HL-60 (cell line): ENCODE measurements around the gene MTFR1L.

ENCODE experiments used
- DNase-seq, 2 experiments: peaks; one replicate each; pipeline ENCODE4 v3.0.0-alpha.2; 2010 to 2020; ENCODE audit warnings: low read depth in 1 of 2, low spot score in 1 of 2
- H3K27ac ChIP-seq: fragments of 250-450 bp; sonication (Bioruptor Pico); replicated peaks from 2 replicates; pipeline ENCODE4 v1.5.1; 2020; ENCODE audit warnings: mild to moderate bottlenecking, moderate library complexity
- H3K27me3 ChIP-seq: fragments of 250-450 bp; sonication (Bioruptor Pico); 2 replicates; pipeline ENCODE4 v1.5.1; 2021; ENCODE audit warnings: mild to moderate bottlenecking, moderate library complexity; ENCODE audit not compliant: insufficient read depth, poor library complexity, severe bottlenecking
- H3K4me3 ChIP-seq: replicated peaks from 2 replicates; pipeline ENCODE4 v1.5.1; 2011; ENCODE audit warnings: mild to moderate bottlenecking, control low read depth, low read length; ENCODE audit not compliant: insufficient read depth
- GABPA ChIP-seq: IDR thresholded peaks from 2 replicates; pipeline ENCODE4 v1.6.1; 2012; ENCODE audit warnings: low read depth
- POLR2AphosphoS5 ChIP-seq: IDR thresholded peaks from 2 replicates; pipeline ENCODE4 v1.6.1; 2012; ENCODE audit warnings: low read depth
- SPI1 ChIP-seq: IDR thresholded peaks from 2 replicates; pipeline ENCODE4 v1.6.1; 2012; ENCODE audit warnings: low read depth, mild to moderate bottlenecking, borderline replicate concordance
- TF ChIP-seq, protein P1 (sequence below): IDR thresholded peaks from 2 replicates; pipeline ENCODE4 v1.6.1; 2012; ENCODE audit warnings: low read depth; ENCODE audit not compliant: insufficient replicate concordance
- TF ChIP-seq, protein P2 (sequence below): IDR thresholded peaks from one replicate; pipeline ENCODE4 v1.5.1; 2011; ENCODE audit warnings: low read length, control low read depth, inconsistent platforms; ENCODE audit not compliant: insufficient read depth

MTFR1L gene

DNA sequence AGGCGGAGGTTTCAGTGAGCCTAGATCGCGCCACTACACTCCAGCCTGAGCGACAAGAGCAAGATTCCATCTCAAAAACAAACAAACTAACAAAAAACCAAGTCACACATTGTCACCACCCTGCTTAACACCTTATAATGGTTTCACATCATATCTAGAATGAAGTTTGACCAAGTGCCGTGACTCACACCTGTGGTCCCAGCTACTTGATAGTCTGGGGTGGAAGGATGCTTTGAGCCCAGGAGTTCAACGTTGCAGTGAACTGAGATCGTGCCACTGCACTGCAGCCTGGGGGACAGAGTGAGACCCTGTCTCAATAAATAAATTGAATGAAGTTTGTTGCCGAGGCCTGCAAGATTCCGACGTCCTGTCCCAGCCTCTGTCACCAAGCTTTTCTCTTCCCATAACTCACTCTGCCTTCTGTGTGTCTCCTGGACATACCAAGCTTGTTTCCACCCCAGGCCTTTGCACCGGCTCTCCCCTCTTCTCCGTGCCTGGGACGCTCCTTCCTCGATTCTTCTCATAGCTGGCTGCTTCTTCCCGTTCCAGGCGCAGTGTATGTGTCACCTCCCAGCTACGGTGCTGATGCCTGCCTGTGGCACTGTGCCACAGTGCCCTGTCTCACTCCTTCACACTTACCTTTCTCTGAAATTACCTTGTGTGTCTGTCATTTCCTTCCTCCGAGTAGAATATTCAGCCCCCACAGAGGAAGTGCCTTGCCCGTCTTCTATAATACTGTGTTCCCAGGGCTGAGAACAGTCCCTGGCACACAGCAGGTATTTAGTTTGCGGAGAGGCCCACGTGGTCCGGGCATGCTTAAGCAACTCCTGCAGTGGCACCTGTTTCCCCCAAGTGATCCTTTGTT is 23.6 kb upstream of the MTFR1L start:
- no peaks in the 10 kb centered on the region for H3K27me3 ChIP-seq
- H3K27ac ChIP-seq, result no peak overlapping the region
- DNase-seq, result no peak
- TF ChIP-seq, protein P1, sequence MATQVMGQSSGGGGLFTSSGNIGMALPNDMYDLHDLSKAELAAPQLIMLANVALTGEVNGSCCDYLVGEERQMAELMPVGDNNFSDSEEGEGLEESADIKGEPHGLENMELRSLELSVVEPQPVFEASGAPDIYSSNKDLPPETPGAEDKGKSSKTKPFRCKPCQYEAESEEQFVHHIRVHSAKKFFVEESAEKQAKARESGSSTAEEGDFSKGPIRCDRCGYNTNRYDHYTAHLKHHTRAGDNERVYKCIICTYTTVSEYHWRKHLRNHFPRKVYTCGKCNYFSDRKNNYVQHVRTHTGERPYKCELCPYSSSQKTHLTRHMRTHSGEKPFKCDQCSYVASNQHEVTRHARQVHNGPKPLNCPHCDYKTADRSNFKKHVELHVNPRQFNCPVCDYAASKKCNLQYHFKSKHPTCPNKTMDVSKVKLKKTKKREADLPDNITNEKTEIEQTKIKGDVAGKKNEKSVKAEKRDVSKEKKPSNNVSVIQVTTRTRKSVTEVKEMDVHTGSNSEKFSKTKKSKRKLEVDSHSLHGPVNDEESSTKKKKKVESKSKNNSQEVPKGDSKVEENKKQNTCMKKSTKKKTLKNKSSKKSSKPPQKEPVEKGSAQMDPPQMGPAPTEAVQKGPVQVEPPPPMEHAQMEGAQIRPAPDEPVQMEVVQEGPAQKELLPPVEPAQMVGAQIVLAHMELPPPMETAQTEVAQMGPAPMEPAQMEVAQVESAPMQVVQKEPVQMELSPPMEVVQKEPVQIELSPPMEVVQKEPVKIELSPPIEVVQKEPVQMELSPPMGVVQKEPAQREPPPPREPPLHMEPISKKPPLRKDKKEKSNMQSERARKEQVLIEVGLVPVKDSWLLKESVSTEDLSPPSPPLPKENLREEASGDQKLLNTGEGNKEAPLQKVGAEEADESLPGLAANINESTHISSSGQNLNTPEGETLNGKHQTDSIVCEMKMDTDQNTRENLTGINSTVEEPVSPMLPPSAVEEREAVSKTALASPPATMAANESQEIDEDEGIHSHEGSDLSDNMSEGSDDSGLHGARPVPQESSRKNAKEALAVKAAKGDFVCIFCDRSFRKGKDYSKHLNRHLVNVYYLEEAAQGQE, result no peak
- TF ChIP-seq SPI1, result no peak
- H3K4me3 ChIP-seq, result no peak overlapping the region

DNA sequence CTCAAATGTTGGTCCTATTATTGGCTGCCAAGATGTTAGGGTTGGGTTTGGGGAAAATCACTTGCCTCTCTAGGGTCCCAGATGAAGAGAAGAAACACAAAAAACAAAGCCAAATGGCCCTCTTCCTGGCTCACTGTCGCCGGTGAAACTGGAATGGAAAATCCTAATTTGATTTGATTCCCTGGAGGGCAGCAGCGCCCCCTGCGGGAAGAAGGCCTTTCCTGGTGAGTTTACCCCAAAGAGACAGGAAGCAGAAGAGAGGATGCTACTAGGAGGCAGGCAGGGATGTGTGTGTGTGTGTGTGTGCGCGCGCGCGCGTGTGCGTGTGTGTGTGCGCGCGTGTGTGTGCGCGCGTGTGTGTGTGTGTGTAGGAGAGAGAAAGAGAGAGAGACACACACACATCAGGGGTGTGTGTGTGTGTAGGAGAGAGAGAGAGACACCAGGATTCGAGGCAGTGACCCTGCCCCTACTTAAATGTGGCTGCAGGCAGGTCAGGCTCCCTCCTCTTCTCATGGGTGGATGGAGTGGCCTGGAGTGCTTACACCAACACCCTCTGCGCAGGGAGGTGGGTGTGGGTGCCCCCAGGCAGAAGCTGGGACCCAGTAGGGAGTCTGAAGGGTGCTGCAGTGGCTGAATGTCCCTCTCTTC is 22.8 kb upstream of the MTFR1L start:
- no peak overlapping the region for H3K27ac ChIP-seq
- TF ChIP-seq, protein P2, sequence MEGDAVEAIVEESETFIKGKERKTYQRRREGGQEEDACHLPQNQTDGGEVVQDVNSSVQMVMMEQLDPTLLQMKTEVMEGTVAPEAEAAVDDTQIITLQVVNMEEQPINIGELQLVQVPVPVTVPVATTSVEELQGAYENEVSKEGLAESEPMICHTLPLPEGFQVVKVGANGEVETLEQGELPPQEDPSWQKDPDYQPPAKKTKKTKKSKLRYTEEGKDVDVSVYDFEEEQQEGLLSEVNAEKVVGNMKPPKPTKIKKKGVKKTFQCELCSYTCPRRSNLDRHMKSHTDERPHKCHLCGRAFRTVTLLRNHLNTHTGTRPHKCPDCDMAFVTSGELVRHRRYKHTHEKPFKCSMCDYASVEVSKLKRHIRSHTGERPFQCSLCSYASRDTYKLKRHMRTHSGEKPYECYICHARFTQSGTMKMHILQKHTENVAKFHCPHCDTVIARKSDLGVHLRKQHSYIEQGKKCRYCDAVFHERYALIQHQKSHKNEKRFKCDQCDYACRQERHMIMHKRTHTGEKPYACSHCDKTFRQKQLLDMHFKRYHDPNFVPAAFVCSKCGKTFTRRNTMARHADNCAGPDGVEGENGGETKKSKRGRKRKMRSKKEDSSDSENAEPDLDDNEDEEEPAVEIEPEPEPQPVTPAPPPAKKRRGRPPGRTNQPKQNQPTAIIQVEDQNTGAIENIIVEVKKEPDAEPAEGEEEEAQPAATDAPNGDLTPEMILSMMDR, result peak; percentile 72
- TF ChIP-seq SPI1, result no peak
- 0 out of 2 replicates have a peak, but pooled peaks have one; percentile 6 for TF ChIP-seq GABPA
- H3K27me3 ChIP-seq, result no peaks in the 10 kb centered on the region
- H3K4me3 ChIP-seq, result no peak overlapping the region
- peak; percentile 70 to 83 for DNase-seq

DNA sequence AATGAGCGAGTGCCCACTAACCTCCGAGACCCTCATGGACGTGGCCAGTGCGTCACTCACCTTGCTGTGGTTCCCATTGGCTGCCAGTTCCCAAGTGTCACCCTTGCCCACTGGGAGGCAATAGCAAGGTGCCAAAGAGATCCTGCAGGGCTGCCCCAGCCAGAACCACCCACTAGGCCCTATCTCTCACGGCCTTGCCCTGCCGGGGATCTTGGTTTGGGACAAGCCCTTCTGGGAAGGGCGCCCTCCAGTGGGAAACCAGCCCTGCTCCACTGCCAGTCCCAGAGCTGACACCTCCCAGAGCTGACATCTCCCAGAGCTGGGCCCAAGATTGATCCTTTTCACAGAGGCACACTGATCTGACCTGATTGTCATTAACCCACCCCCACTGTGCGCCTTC is 21.8 kb upstream of the MTFR1L start:
- TF ChIP-seq, protein P2, result peak; percentile 47
- TF ChIP-seq, protein P1, result no peak

DNA sequence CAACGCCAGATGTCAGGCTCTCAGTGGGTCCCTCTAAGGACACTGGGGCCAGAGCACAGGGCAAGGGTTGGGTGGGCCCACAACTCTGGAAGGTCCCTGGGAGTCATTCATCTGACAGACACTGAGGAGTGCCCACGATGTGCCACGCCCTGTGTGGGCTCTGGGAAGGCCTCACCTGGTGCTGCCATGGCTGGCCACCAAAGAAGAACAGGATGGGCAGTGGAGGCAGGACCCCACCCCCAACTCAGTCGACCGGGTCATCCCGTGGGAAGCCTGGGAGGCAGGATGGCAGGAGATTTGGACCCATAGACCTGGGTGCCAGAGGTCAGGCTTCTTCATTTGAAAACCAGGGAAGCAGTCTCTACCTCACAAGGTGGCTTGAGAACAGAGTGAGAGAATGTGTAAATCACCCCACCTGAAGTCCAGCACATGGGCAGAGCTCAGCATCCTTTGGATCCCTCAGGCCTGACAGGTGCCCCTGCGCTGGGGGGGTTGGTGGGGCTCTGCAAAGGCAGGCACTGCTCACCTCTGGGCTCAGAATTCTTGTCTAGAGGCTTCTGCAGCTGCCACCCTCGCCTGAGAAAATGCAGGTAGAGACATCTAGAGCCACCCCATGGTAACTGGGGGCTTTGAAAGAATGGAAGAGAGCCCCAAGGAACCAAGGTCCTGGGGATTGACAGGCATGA is 20.9 kb upstream of the MTFR1L start:
- no peak for DNase-seq
- no peak overlapping the region for H3K27ac ChIP-seq

More for the DNA sequence above, 21.8 kb upstream of the MTFR1L start:
- no peak overlapping the region for H3K27ac ChIP-seq
- H3K27me3 ChIP-seq, result no peaks in the 10 kb centered on the region
- DNase-seq, result peak in 1 of 2 experiments; percentile 60
- H3K4me3 ChIP-seq, result no peak overlapping the region

More for the DNA sequence above, 20.9 kb upstream of the MTFR1L start:
- no peaks in the 10 kb centered on the region for H3K27me3 ChIP-seq
- TF ChIP-seq GABPA, result no peak
- TF ChIP-seq POLR2AphosphoS5, result no peak
- TF ChIP-seq, protein P2, result no peak
- TF ChIP-seq, protein P1, result no peak
- TF ChIP-seq SPI1, result no peak
- no peak overlapping the region for H3K4me3 ChIP-seq
